Left lung (tissue), 10 donors: ENCODE results near the gene PPP1R9B. TPM values are rescaled to one million over a fixed set of nuclear protein-coding genes. Genes with fewer than 3 reads are reported as not detected.

ENCODE experiments used
- ATAC-seq: fragments of 200-7000 bp; cut with Tn5 transposase; one replicate; pipeline ENCODE4 v1.9.1; 2020; ENCODE audit warnings: moderate library complexity
- DNase-seq, 4 donors: peaks; one replicate each; pipeline ENCODE4 v3.0.0-alpha.2; 2013 to 2020
- H3K27ac ChIP-seq, 2 donors: fragments of 200-600 bp; sonication (generic) in 1 of 2; one replicate each; pipeline versions ENCODE4 v1.5.0 to v1.8.0; 2020 to 2021
- H3K27me3 ChIP-seq, 2 donors: fragments of 200-600 bp; sonication (generic) in 1 of 2; one replicate each; pipeline versions ENCODE4 v1.5.0 to v1.8.0; 2020 to 2021
- H3K36me3 ChIP-seq, 2 donors: fragments of 200-600 bp; sonication (generic) in 1 of 2; one replicate each; pipeline versions ENCODE4 v1.5.0 to v1.8.0; 2020 to 2021
- H3K4me1 ChIP-seq, 2 donors: fragments of 200-600 bp; one replicate each; pipeline ENCODE4 v1.8.0; 2021
- H3K4me3 ChIP-seq, 2 donors: fragments of 200-600 bp; sonication (generic) in 1 of 2; one replicate each; pipeline versions ENCODE4 v1.5.0 to v1.8.0; 2020 to 2021; ENCODE audit warnings: mild to moderate bottlenecking in 1 of 2
- H3K9me3 ChIP-seq, 2 donors: fragments of 200-600 bp; sonication (generic) in 1 of 2; one replicate each; pipeline versions ENCODE4 v1.5.0 to v1.8.0; 2020 to 2021
- CTCF ChIP-seq, 2 donors: fragments of 200-600 bp; sonication (generic) in 1 of 2; IDR thresholded peaks; one replicate each; pipeline versions ENCODE4 v1.5.0 to v1.8.0; 2021; ENCODE audit warnings: antibody characterized with exemption in 2 of 2
- intact Hi-C, 2 donors: fragments of 100-400 bp; cut with DNase I; formaldehyde crosslinking; loops; one replicate each; pipeline versions ENCODE4 v1.11.2 to v1.14.2; 2022
- polyA plus RNA-seq, 6 donors: library from polyadenylated mRNA; unstranded; fragments of 120-200 nt; gene quantifications; one replicate each; pipeline ENCODE4 v1.2.1, GENCODE V29; 2013; ENCODE audit not compliant: insufficient read length in 6 of 6
- total RNA-seq, 2 donors: library from RNA; stranded (reverse); fragmentation: NEBNext Ultra II Directional; extraction: Animal tissue kit (Norgen Biotek cat#: 25700); gene quantifications; one replicate each; pipeline ENCODE4 v1.2.1, GENCODE V29; 2021
- donor health status: DM: no; HTN: yes; CAD: no.
- donor health status: DM: no; HTN: no; CAD: no.

Gene PPP1R9B
- total and polyA plus RNA-seq, 8 donors, result 53.4 to 86.6 (median 67.3) TPM

- intact Hi-C loops, result no loop called here
- no peak overlapping the region for H3K27ac ChIP-seq
- TF ChIP-seq CTCF (IDR thresholded peaks at IDR 0.05), result no peak
Measured at GRCh38 chr17:50097455-50097854, 53.0 kb downstream of the PPP1R9B start.

GRCh38 chr17:50096758-50097157, 53.7 kb downstream of the PPP1R9B start:
- peaks cover 0 to 12% of the 10 kb centered on the region in 2 donors for H3K36me3 ChIP-seq
- H3K9me3 ChIP-seq, result no peaks in the 10 kb centered on the region
- no peak overlapping the region for H3K4me3 ChIP-seq
- no peak for DNase-seq
- TF ChIP-seq CTCF (IDR thresholded peaks at IDR 0.05), result no peak
- intact Hi-C loops, result no loop called here
- H3K27ac ChIP-seq, result no peak overlapping the region
- H3K4me1 ChIP-seq, result peaks cover 5 to 31% of the 10 kb centered on the region in 2 donors
- ATAC-seq, result no peak
- no peaks in the 10 kb centered on the region for H3K27me3 ChIP-seq

More at GRCh38 chr17:50097455-50097854, 53.0 kb downstream of the PPP1R9B start:
- Histone ChIP-seq H3K9me3 (no peaks in the 10 kb centered on the region), H3K27me3 (no peaks in the 10 kb centered on the region), H3K4me3 (no peak overlapping the region), H3K4me1 (peaks cover 5 to 34% of the 10 kb centered on the region in 2 donors), H3K36me3 (peaks cover 0 to 12% of the 10 kb centered on the region in 2 donors)
- no peak for DNase-seq
- no peak for ATAC-seq

GRCh38 chr17:50096092-50096491, 54.4 kb downstream of the PPP1R9B start:
- Histone ChIP-seq H3K27ac (peak overlapping the region in 1 of 2 donors; percentile 78), H3K4me1 (peaks cover 5 to 24% of the 10 kb centered on the region in 2 donors)
- intact Hi-C loops, result no loop called here

GRCh38 chr17:50095626-50096037, 54.8 kb downstream of the PPP1R9B start:
- Histone ChIP-seq H3K4me3 (peak overlapping the region; percentile 78 to 91), H3K27ac (peak overlapping the region; percentile 65 to 78), H3K36me3 (peaks cover 0 to 18% of the 10 kb centered on the region in 2 donors), H3K27me3 (no peaks in the 10 kb centered on the region), H3K4me1 (peaks cover 5 to 21% of the 10 kb centered on the region in 2 donors), H3K9me3 (no peaks in the 10 kb centered on the region)
- ATAC-seq (no peak), DNase-seq (peak in 1 of 4 donors; percentile 33)
- intact Hi-C loops, result no loop called here
- TF ChIP-seq CTCF (IDR thresholded peaks at IDR 0.05), result no peak

More at GRCh38 chr17:50096092-50096491, 54.4 kb downstream of the PPP1R9B start:
- TF ChIP-seq CTCF (IDR thresholded peaks at IDR 0.05), result no peak
- peak overlapping the region; percentile 78 to 91 for H3K4me3 ChIP-seq
- ATAC-seq (no peak), DNase-seq (no peak)
- no peaks in the 10 kb centered on the region for H3K27me3 ChIP-seq
- H3K9me3 ChIP-seq, result no peaks in the 10 kb centered on the region
- H3K36me3 ChIP-seq, result peaks cover 0 to 15% of the 10 kb centered on the region in 2 donors

GRCh38 chr17:50094753-50095619, 55.5 kb downstream of the PPP1R9B start, which contains the start of gene PDK2:
Gene PDK2 (plus strand): TSS chr17:50095351. CDS start chr17:50095436, 85 bp downstream.
- TF ChIP-seq CTCF (IDR thresholded peaks at IDR 0.05), result no peak
- Histone ChIP-seq H3K4me3 (peak within 1 kb of the TSS; percentile 78 to 91), H3K36me3 (peaks cover 0 to 23% of the 10 kb centered on the region in 2 donors), H3K4me1 (peaks cover 5 to 21% of the 10 kb centered on the region in 2 donors), H3K27ac (peak within 1 kb of the TSS; percentile 69 to 78), H3K9me3 (no peaks in the 10 kb centered on the region), H3K27me3 (no peaks in the 10 kb centered on the region)
- intact Hi-C loops, result no loop called here
- ATAC-seq, result peak; percentile 96
- DNase-seq, result peak; percentile 94 to 98 (median 96)
